ENCODE measurements around the gene FBRS.

Gene FBRS

GRCh38 chr16:30645727-30646126 lies 12.5 kb upstream of the FBRS start:
- no peak for DNase-seq

DNA sequence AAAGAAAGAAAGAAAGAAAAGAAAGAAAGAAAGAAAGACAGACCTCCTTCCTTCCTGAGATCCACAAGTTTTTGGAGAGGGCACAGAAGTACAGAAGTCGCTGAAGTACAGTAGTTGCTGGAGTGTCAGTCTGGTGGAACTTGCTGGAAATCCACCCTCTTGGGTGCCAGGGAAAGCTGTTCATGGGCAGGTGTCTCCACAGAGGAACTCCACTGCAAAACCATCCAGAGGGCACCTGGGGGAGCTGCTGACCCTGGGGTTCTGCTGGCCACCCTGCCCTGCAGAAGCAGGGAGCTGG lies 11.0 kb upstream of the FBRS start:
- DNase-seq, result no peak

DNA sequence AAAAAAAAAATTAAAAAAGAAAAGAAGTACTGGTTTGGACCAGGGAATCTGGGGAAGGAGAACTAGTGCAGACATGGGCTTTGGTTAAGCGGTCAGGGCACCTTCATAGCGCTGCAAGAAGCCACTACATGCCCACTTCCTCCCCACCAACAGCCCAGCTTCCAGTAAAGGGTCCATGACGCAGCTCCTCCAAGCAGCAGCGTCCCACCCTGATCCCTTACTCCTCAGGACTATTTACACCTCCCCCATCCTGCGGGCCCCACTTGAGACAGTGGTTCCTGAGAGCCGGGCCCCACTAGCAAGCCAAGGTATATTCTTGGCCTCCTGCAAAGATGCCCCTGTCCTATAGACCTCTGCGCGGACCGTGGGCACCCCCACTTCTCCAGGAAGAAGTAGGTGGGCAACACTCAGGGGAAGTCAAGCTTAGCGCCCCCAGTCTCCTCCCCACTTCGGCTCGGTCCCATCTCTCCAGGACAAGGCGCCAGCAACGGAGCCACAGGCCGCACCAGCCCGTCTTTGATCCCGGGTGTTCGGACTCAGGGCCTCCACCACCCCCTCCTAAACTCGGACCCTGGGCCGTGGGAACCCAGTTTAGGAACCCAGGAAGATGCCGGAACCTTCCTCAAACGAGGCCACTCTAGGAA lies 8.4 kb upstream of the FBRS start:
- no peak for DNase-seq

GRCh38 chr16:30650369-30651123 lies 7.7 kb upstream of the FBRS start, which contains the start of gene PRR14:
Gene PRR14, plus strand, starts transcription at chr16:30650960. Its CDS starts 686 bp downstream, at chr16:30651646.
- DNase-seq, result peak; percentile 99

GRCh38 chr16:30651124-30652004 lies 6.9 kb upstream of the FBRS start:
- DNase-seq, result peak; percentile 86

DNA sequence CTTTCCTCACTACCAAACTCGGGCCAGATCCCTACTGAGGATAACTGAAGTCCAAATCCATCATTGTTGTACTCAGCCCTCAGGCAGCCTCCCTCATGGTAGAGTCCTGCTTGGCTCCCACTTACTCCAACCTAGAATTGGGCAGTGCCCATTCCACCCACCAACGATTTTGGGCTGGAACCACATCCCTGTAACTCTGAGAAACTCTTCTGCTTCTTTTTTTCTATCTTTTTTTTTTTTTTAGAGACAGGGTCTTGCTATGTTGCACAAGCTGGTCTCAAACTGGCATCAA lies 6.3 kb upstream of the FBRS start:
- no peak for DNase-seq

DNA sequence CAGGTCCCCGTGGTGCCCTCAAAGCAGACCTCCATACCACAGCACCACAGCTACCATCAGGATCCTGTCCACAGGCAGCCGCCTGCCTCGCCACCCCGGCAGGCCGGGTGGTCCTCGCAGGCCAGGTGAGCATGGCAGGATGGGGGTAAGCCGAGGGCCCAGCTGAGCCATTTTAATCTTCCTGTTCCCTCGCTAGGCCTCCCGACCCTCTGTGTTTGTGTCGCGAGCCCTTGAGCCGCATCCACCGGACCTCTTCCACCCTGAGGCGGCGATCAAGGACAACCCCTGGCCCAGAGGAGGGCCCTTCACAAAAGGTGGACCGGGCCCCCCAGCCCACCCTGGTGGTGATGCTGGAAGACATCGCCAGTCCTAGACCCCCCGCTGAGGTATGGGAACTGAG lies 5.5 kb upstream of the FBRS start:
- no peak for DNase-seq

DNA sequence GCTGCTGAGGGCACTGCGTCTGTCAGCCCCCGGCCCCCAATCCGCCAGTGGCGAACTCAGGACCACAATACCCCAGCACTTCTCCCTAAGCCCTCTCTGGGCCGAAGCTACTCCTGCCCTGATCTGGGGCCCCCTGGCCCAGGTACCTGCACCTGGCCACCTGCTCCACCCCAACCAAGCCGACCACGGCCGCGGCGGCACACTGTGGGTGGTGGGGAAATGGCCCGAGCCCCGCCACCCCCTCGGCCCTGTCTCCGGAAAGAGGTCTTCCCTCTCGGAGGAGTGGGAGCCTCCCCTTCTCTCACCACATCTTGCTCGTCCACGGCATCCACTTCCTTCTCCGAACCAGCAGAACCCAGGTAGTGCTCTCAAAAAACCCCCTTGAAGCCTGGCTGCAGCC lies 3.4 kb upstream of the FBRS start:
- DNase-seq, result no peak

- no peak for DNase-seq
Observed at GRCh38 chr16:30655815-30656347, 2.4 kb upstream of the FBRS start.

GRCh38 chr16:30656388-30656787 lies 1.8 kb upstream of the FBRS start:
- no peak for DNase-seq

DNA sequence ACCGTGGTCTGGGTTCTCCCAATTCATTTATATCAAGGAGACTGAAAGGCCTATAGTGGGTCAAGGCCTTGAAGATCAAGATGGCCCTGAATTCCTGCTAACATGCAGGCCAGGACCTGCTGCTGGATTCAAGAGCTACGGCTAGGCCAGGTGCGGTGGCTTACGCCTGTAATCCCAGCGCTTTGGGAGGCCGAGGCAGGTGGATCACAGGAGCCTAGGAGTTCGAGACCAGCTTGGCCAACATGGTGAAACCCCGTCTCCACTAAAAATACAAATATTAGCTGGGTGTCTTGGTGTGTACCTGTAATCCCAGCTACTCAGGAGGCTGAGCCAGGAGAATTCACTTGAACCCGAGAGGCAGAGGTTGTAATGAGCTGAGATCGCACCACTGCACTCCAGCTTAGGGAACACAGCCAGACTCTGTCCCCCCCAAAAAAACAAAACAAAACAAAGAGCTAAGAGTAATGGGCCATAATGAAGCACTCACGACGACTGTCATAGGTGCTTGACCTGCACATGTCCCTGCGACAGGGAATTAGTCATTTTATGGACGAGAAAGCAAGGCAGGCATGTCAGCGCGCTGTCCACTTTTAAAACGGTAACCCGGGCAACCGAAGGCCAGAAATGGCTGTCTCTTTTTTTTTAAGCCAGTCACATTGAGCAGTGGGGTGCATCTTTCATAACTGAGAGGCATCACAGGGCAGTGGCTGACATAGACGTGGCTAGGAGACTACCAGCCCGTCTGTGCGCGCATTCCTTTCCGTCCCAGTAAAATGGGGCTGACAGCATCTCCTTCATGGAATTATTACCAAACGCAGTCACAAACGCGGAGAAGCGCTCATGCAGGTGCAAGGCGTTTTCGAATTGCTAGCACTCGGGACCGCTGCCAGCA lies 1.0 kb upstream of the FBRS start:
- DNase-seq, result no peak

GRCh38 chr16:30658731-30659506 lies 688 bp downstream of the FBRS start:
- no peak for DNase-seq

- peak; percentile 56 for DNase-seq
Observed at GRCh38 chr16:30659507-30660423, 1.5 kb downstream of the FBRS start.

DNA sequence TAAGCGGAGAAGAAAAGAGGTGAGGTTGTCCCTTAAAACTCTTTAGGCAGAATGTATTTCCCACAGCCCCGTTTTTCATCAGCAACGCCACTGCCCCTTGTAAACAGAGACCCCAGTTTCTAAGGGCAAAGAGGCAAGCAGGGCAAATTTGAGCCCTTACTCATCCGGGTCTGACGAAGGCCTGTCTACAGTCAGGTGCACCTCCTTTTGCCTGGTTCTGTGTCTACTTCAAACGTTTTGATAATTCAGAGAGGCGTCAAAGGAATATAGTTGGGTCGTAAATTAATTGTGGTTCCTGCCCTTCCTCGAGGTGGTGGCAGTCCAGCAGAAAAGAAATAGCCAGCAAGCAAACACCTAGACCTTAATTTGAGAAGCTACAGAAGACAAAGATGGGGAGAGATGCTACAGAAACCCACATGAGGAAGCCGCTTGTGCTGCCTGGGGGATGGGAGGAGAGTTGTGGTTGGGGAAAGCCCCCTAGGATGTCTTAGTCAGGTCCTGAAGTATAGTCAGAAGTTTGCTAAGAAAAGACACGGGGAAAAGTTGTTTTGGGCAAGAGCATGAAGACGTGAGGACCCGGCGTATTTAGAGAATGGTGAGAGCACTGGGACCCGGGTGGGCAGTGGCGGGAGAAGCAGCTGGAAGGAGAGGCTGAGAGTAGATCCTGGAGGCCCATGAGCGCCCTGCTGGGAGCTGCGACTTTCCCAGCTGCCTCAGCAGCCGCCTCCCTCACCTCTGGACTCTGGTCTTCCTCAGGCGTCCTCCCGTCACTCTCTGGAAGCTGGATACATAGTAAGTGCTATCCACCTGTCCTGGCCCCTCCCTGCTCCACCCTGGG lies 2.4 kb downstream of the FBRS start:
- peak; percentile 87 for DNase-seq

DNA sequence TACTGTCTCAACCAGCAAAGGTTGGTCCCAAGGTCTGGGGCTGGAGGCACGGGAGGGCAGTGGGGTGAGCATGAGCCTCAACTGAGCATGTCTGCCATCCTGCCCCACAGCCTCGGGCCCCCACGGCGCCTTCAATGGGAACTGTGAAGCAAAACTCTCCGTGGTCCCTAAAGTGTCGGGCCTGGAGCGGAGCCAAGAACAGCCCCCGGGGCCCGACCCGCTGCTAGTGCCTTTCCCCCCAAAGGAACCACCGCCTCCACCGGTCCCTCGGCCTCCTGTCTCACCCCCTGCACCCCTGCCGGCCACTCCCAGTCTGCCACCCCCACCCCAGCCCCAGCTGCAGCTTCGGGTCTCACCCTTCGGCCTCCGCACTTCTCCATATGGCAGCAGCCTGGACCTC lies 4.2 kb downstream of the FBRS start:
- no peak for DNase-seq

DNA sequence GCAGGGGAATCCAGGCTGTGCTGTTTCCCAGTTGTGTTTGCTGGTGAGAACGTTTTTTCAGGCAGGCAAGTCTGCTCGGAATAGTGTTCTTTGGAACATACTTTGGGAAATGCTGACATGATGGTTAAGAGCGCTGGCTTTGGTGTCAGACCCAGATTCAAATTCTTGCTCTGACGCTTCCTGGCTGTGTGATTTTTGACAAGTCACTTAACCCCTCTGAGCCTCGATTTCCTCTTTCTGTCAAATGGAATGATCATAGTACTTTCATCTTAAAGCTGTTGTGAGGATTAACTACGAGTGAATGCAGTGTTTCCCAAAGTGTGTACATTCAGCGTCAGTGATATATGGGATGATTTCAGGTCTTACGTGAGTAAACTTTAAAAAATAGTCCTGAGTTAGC lies 4.8 kb downstream of the FBRS start:
- no peak for DNase-seq

- DNase-seq, result no peak
Observed at GRCh38 chr16:30663820-30664219, 5.6 kb downstream of the FBRS start.

GRCh38 chr16:30664616-30665109 lies 6.4 kb downstream of the FBRS start:
- no peak for DNase-seq

DNA sequence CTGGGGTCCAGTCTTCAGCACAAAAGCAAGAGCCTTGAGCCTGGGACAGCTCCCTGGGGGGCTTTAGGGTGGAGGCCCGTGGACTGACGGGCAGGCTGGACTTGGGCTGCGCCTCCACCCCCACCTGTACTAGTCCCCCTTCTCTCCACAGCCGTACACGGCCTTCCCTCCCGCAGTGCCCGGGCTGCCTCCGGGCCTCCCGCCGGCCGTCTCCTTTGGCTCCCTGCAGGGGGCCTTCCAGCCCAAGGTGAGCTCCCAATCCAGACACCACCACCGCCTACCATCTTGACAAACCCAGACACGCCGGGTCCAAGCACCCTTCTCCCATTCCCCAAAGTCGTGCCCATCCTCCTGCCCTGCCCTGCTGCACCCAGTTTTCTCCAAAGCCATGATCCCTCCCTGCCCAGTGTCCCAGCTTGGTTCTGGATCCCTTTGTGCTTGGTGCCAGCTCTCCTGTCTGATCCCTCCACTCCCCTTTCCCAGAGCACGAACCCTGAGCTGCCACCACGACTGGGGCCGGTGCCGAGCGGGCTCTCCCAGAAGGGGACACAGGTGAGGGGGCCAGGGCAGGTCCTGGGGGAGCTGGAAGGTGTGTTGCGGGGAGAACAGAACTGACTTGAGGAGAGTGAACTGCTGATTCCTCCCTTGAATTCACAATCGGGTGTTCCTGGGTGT lies 7.1 kb downstream of the FBRS start:
- DNase-seq, result no peak
